ENCODE results near the gene EPN1.

Gene EPN1

GRCh38 chr19:55694656-55695491, 19.8 kb downstream of the EPN1 start:
- peaks cover 47% of the 10 kb centered on the region for H3K36me3 ChIP-seq (replicated peaks)
- in situ Hi-C loops (cut with HindIII; ENCODE audit: low pct_ligation_motif_present, low sequenced_read_pairs), result no loop called here
- TF ChIP-seq, protein P1, sequence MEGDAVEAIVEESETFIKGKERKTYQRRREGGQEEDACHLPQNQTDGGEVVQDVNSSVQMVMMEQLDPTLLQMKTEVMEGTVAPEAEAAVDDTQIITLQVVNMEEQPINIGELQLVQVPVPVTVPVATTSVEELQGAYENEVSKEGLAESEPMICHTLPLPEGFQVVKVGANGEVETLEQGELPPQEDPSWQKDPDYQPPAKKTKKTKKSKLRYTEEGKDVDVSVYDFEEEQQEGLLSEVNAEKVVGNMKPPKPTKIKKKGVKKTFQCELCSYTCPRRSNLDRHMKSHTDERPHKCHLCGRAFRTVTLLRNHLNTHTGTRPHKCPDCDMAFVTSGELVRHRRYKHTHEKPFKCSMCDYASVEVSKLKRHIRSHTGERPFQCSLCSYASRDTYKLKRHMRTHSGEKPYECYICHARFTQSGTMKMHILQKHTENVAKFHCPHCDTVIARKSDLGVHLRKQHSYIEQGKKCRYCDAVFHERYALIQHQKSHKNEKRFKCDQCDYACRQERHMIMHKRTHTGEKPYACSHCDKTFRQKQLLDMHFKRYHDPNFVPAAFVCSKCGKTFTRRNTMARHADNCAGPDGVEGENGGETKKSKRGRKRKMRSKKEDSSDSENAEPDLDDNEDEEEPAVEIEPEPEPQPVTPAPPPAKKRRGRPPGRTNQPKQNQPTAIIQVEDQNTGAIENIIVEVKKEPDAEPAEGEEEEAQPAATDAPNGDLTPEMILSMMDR (IDR thresholded peaks at IDR 0.05; ENCODE audit: low read depth, low read length, missing control alignments), result no peak

DNA sequence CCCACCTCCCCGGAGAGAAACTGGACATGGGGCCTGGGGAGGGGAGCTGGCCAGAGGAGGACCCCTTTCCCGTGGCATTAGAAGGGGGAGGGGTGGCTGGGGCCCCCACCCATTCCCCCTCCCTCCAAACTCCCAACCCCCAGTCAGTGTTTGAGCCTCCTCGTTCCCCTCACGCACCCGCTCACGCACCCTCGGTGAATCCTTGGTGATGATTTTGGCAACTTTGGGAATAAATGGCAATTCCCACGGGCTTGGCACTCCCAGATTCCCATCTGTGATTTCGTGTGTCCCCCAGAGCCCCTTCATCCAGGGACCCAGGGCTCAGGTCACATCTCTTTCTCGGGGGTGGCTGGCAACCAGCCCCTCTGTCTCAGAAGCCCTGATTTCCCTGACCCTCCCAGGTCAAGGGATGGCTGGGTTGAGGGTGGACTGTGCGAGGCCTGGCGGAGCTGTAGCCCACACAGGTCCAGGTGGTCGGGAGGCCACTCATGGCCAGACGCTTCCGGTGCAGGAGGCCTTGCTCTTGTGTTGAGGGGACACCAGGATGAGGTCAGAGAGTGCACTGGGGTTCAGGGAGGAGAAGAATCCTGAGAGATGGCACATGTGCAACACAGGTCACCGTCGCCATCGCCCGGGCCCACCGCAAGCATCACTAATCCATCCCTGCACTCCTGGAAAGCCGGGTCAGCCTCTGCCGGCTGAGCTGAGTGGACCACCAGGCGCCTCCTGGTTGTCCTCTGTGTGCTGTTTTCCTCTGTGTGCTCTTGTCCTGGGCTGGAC, 20.7 kb downstream of the EPN1 start:
- in situ Hi-C loops (cut with HindIII; ENCODE audit: low pct_ligation_motif_present, low sequenced_read_pairs), result no loop called here
- no peak for DNase-seq
- TF ChIP-seq, protein P1 (IDR thresholded peaks at IDR 0.05; ENCODE audit: low read depth, low read length, missing control alignments), result no peak
- H3K4me3 ChIP-seq (ENCODE audit: low read depth, low read length), result no peak overlapping the region
- H3K36me3 ChIP-seq (replicated peaks), result peaks cover 40% of the 10 kb centered on the region
- no peak overlapping the region for H3K27ac ChIP-seq
- H3K27me3 ChIP-seq (replicated peaks), result no peaks in the 10 kb centered on the region

More at GRCh38 chr19:55694656-55695491, 19.8 kb downstream of the EPN1 start:
- Histone ChIP-seq H3K27ac (no peak overlapping the region), H3K27me3 (replicated peaks) (no peaks in the 10 kb centered on the region), H3K4me3 (ENCODE audit: low read depth, low read length) (no peak overlapping the region)
- DNase-seq, result no peak

- H3K4me3 ChIP-seq (ENCODE audit: low read depth, low read length), result no peak overlapping the region
- H3K27ac ChIP-seq, result no peak overlapping the region
- no peaks in the 10 kb centered on the region for H3K27me3 ChIP-seq (replicated peaks)
- H3K36me3 ChIP-seq (replicated peaks), result peaks cover 37% of the 10 kb centered on the region
- in situ Hi-C loops (cut with HindIII; ENCODE audit: low pct_ligation_motif_present, low sequenced_read_pairs), result no loop called here
- TF ChIP-seq, protein P1 (IDR thresholded peaks at IDR 0.05; ENCODE audit: low read depth, low read length, missing control alignments), result no peak
- DNase-seq, result no peak
These were observed 21.5 kb downstream of the EPN1 start for GRCh38 chr19:55696301-55697068.

GRCh38 chr19:55697069-55697440, 22.0 kb downstream of the EPN1 start:
- no peak for DNase-seq
- Histone ChIP-seq H3K27ac (no peak overlapping the region), H3K36me3 (replicated peaks) (peaks cover 37% of the 10 kb centered on the region), H3K27me3 (replicated peaks) (no peaks in the 10 kb centered on the region), H3K4me3 (ENCODE audit: low read depth, low read length) (no peak overlapping the region)
- in situ Hi-C loops (cut with HindIII; ENCODE audit: low pct_ligation_motif_present, low sequenced_read_pairs), result no loop called here
- TF ChIP-seq, protein P1 (IDR thresholded peaks at IDR 0.05; ENCODE audit: low read depth, low read length, missing control alignments), result no peak

DNA sequence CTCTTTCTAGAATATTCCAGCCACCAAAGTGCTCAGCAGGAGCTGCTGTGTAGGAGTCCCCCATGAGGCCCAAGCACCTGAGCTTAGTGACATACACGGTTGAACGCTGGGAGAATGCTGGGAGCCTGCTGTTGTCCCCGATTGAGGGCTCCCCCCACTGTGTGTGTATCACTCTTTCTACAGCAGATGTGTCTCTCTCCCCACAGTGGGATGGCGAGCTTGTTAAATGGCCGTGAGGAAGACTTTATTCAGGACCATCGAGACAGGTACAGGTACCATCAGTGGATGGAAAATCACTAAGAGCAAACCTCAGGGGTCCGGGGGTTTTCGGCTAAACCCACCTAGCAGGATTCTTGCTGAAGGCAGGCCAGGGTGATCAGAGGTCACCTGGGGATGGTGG, 22.7 kb downstream of the EPN1 start:
- no peaks in the 10 kb centered on the region for H3K27me3 ChIP-seq (replicated peaks)
- no peak overlapping the region for H3K4me3 ChIP-seq (ENCODE audit: low read depth, low read length)
- TF ChIP-seq, protein P1 (IDR thresholded peaks at IDR 0.05; ENCODE audit: low read depth, low read length, missing control alignments), result no peak
- no peak overlapping the region for H3K27ac ChIP-seq
- in situ Hi-C loops (cut with HindIII; ENCODE audit: low pct_ligation_motif_present, low sequenced_read_pairs), result no loop called here
- H3K36me3 ChIP-seq (replicated peaks), result peaks cover 36% of the 10 kb centered on the region
- no peak for DNase-seq
